GM12878 (cell line): ENCODE measurements around the gene ANAPC2. TPM values are rescaled to one million over a fixed set of nuclear protein-coding genes. Genes with fewer than 3 reads are reported as not detected.
A peak's percentile ranks its signal among the peaks of the same experiment; 100 is the strongest.

ENCODE experiments used
- CBX5 ChIP-seq: sonication (generic); IDR thresholded peaks from 2 replicates; pipeline ENCODE4 v1.6.1; 2016; ENCODE audit warnings: low read depth, moderate library complexity, mild to moderate bottlenecking, inconsistent platforms
- ETV6 ChIP-seq, 2 experiments: fragments of 450-650 bp in 1 of 2; IDR thresholded peaks in 1 of 2; conservative IDR thresholded peaks in 1 of 2; 2 replicates each; pipeline ENCODE4 v1.6.1; 2014; ENCODE audit warnings: antibody characterized with exemption in 1 of 2, borderline replicate concordance in 1 of 2, low read depth in 1 of 2, mild to moderate bottlenecking in 1 of 2, moderate library complexity in 1 of 2
- FOS ChIP-seq: IDR thresholded peaks from 3 replicates; pipeline ENCODE4 v1.6.1; 2011; ENCODE audit warnings: borderline replicate concordance; ENCODE audit not compliant: insufficient read length; ENCODE audit errors: extremely low read depth
- HDAC6 ChIP-seq: fragments of 200-600 bp; sonication (generic); IDR thresholded peaks from one replicate; pipeline ENCODE4 v1.8.0; 2017; ENCODE audit warnings: antibody characterized with exemption; ENCODE audit not compliant: unreplicated experiment
- HDGF ChIP-seq: fragments of 450-650 bp; IDR thresholded peaks from 2 replicates; pipeline ENCODE4 v1.6.1; 2016; ENCODE audit warnings: antibody characterized with exemption
- IKZF1 ChIP-seq: fragments of 450-650 bp; conservative IDR thresholded peaks from 2 replicates; pipeline ENCODE4 v1.6.1; 2017; ENCODE audit warnings: antibody characterized with exemption, mild to moderate bottlenecking
- IKZF2 ChIP-seq, 2 experiments: fragments of 450-650 bp; IDR thresholded peaks; 2 replicates each; pipeline ENCODE4 v1.6.1; 2017; ENCODE audit warnings: mild to moderate bottlenecking in 2 of 2, moderate library complexity in 2 of 2
- IRF4 ChIP-seq: IDR thresholded peaks from 2 replicates; pipeline ENCODE4 v1.6.1; 2011; ENCODE audit warnings: low read depth, low read length
- JUND ChIP-seq: IDR thresholded peaks from 2 replicates; pipeline ENCODE4 v1.6.1; 2012; ENCODE audit warnings: low read depth, mild to moderate bottlenecking, low read length, improper control_type of control experiment, moderate library complexity
- KAT2A ChIP-seq: conservative IDR thresholded peaks from 2 replicates; pipeline ENCODE4 v1.6.1; 2011; ENCODE audit warnings: low read depth, low read length; ENCODE audit not compliant: control insufficient read depth
- KDM1A ChIP-seq: fragments of 200-600 bp; sonication (generic); IDR thresholded peaks from 2 replicates; pipeline ENCODE4 v1.6.1; 2016; ENCODE audit warnings: borderline replicate concordance
- MTA2 ChIP-seq: fragments of 450-650 bp; IDR thresholded peaks from 2 replicates; pipeline ENCODE4 v1.6.1; 2016; ENCODE audit warnings: low read depth, mild to moderate bottlenecking, moderate library complexity
- POLR2A ChIP-seq: IDR thresholded peaks from 2 replicates; pipeline ENCODE4 v1.6.1; 2011; ENCODE audit warnings: low read depth, mild to moderate bottlenecking, low read length
- POLR2AphosphoS5 ChIP-seq: IDR thresholded peaks from 2 replicates; pipeline ENCODE4 v1.6.1; 2011; ENCODE audit warnings: mild to moderate bottlenecking, low read length, inconsistent platforms
- RCOR1 ChIP-seq: conservative IDR thresholded peaks from 2 replicates; pipeline ENCODE4 v1.6.1; 2012; ENCODE audit warnings: low read depth, low read length, improper control_type of control experiment
- TCF3 ChIP-seq: IDR thresholded peaks from 2 replicates; pipeline ENCODE4 v1.6.1; 2012; ENCODE audit warnings: low read depth, mild to moderate bottlenecking, low read length, borderline replicate concordance; ENCODE audit not compliant: insufficient read depth
- ZNF207 ChIP-seq: fragments of 450-650 bp; IDR thresholded peaks from 2 replicates; pipeline ENCODE4 v1.6.1; 2014; ENCODE audit warnings: antibody characterized with exemption, mild to moderate bottlenecking, borderline replicate concordance
- ZNF24 ChIP-seq: fragments of 450-650 bp; IDR thresholded peaks from 2 replicates; pipeline ENCODE4 v1.6.1; 2017; ENCODE audit warnings: antibody characterized with exemption, mild to moderate bottlenecking
- polyA plus RNA-seq, 11 experiments: library from polyadenylated mRNA; depleted of rRNA in 4 of 11; unstranded in 6 of 11; stranded (reverse) in 5 of 11; fragments of >200 nt; fragmentation: Nextera tagmentation in 4 of 11; fragmentation: Illumina TruSeq in 1 of 11; extraction: Ambion mirVana in 4 of 11; extraction: Trizol in 1 of 11; gene quantifications; 1 replicate in 1 of 11; 2 replicates in 10 of 11; pipeline versions ENCODE4 v1.2.1 to v1.2.3, GENCODE V29; 2011 to 2016; ENCODE audit warnings: inconsistent platforms in 2 of 11, missing spikeins in 2 of 11, low read depth in 1 of 11
- total RNA-seq, 4 experiments: library from RNA; depleted of rRNA in 3 of 4; stranded (reverse); fragments of >200 nt in 3 of 4; fragmentation: Illumina TruSeq in 1 of 4; extraction: Trizol in 1 of 4; gene quantifications; 2 replicates each; pipeline versions ENCODE4 v1.2.1 to v1.2.3, GENCODE V29; 2013 to 2021
- TF ChIP-seq, protein P1 (sequence below): IDR thresholded peaks from 2 replicates; pipeline ENCODE4 v1.6.1; 2012; ENCODE audit warnings: low read depth, low read length, improper control_type of control experiment
- TF ChIP-seq, protein P2 (sequence below): fragments of 450-650 bp; formaldehyde crosslinking; IDR thresholded peaks from 2 replicates; pipeline ENCODE4 v1.4.0; 2020; ENCODE audit warnings: mild to moderate bottlenecking, moderate library complexity
- TF ChIP-seq, protein P3 (sequence below): fragments of 450-650 bp; IDR thresholded peaks from 2 replicates; pipeline ENCODE4 v1.6.1; 2017; ENCODE audit warnings: low read depth, mild to moderate bottlenecking, moderate library complexity
- TF ChIP-seq, protein P4 (sequence below): IDR thresholded peaks from 2 replicates; pipeline ENCODE4 v1.6.1; 2012; ENCODE audit warnings: low read depth, low read length, improper control_type of control experiment

Gene ANAPC2
- total and polyA plus RNA-seq, 10 of the 15 experiments (the other 5 are each of a cell fraction or from before 2014, with no cell fraction given): 0.03 to 65.2 (median 20.5) TPM

DNA sequence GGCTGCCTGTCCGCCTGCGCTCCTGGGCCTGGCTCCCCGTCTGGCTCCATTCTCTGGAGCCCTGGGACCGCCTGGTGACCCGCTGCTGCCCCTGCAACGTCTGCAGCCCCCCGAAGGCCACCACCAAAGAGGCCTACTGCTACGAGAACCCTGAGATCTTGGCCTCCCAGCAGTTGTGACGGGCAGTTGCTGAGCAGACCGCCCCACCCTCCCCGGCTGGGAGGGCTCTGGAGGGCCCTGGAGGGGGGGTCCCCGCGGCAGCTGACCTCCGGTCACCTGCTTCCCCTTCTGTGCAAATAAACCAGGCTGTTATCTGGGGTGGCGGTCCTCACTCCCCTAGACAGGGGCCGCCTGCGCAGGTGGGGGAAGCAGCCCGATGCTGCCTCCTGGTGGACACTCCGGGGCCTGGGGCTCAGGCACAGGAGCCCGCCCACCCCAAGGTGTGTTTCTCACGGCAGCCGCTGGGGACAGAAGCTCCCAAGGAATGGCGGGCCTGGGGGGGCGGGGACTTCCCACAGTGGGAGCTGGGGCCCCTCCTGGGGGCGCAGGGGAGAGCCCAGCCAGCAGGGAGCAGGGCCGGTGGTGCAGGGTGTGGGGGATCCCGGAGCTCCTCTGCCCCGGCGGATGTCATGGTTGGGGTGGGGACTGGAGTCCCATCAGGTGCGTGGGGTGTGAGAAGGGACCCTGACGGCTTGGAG is 48.0 kb upstream of the ANAPC2 start (continued):
- TF ChIP-seq CBX5: no peak
- peak; percentile 55; the same call in 1 of the 2 replicates for TF ChIP-seq ZNF207
- TF ChIP-seq IKZF1: peak; percentile 91
- no peak for TF ChIP-seq HDAC6
- TF ChIP-seq FOS: no peak
- TF ChIP-seq HDGF: 0 out of 2 replicates have a peak, but pooled peaks have one; percentile 41
- peak; percentile 80; the same call in 1 of the 2 replicates for TF ChIP-seq TCF3
- no peak for TF ChIP-seq POLR2A
- 0 out of 2 replicates have a peak, but pooled peaks have one; percentile 33 for TF ChIP-seq ZNF24
- TF ChIP-seq, protein P1, sequence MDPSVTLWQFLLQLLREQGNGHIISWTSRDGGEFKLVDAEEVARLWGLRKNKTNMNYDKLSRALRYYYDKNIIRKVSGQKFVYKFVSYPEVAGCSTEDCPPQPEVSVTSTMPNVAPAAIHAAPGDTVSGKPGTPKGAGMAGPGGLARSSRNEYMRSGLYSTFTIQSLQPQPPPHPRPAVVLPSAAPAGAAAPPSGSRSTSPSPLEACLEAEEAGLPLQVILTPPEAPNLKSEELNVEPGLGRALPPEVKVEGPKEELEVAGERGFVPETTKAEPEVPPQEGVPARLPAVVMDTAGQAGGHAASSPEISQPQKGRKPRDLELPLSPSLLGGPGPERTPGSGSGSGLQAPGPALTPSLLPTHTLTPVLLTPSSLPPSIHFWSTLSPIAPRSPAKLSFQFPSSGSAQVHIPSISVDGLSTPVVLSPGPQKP: no peak
- TF ChIP-seq JUND: 0 out of 2 replicates have a peak, but pooled peaks have one; percentile 21
- no peak for TF ChIP-seq KDM1A
- no peak for TF ChIP-seq IRF4
- TF ChIP-seq MTA2: peak; percentile 68; the same call in 1 of the 2 replicates
- TF ChIP-seq, protein P2, sequence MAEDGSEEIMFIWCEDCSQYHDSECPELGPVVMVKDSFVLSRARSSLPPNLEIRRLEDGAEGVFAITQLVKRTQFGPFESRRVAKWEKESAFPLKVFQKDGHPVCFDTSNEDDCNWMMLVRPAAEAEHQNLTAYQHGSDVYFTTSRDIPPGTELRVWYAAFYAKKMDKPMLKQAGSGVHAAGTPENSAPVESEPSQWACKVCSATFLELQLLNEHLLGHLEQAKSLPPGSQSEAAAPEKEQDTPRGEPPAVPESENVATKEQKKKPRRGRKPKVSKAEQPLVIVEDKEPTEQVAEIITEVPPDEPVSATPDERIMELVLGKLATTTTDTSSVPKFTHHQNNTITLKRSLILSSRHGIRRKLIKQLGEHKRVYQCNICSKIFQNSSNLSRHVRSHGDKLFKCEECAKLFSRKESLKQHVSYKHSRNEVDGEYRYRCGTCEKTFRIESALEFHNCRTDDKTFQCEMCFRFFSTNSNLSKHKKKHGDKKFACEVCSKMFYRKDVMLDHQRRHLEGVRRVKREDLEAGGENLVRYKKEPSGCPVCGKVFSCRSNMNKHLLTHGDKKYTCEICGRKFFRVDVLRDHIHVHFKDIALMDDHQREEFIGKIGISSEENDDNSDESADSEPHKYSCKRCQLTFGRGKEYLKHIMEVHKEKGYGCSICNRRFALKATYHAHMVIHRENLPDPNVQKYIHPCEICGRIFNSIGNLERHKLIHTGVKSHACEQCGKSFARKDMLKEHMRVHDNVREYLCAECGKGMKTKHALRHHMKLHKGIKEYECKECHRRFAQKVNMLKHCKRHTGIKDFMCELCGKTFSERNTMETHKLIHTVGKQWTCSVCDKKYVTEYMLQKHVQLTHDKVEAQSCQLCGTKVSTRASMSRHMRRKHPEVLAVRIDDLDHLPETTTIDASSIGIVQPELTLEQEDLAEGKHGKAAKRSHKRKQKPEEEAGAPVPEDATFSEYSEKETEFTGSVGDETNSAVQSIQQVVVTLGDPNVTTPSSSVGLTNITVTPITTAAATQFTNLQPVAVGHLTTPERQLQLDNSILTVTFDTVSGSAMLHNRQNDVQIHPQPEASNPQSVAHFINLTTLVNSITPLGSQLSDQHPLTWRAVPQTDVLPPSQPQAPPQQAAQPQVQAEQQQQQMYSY: no peak
- no peak for TF ChIP-seq ETV6 (conservative IDR thresholded peaks at IDR 0.05 in 1 of 2, IDR thresholded peaks at IDR 0.05 in 1 of 2; ENCODE audit: borderline replicate concordance in 1 of 2, low read depth in 1 of 2)
- TF ChIP-seq, protein P3, sequence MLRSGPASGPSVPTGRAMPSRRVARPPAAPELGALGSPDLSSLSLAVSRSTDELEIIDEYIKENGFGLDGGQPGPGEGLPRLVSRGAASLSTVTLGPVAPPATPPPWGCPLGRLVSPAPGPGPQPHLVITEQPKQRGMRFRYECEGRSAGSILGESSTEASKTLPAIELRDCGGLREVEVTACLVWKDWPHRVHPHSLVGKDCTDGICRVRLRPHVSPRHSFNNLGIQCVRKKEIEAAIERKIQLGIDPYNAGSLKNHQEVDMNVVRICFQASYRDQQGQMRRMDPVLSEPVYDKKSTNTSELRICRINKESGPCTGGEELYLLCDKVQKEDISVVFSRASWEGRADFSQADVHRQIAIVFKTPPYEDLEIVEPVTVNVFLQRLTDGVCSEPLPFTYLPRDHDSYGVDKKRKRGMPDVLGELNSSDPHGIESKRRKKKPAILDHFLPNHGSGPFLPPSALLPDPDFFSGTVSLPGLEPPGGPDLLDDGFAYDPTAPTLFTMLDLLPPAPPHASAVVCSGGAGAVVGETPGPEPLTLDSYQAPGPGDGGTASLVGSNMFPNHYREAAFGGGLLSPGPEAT: peak; percentile 82
- TF ChIP-seq, protein P4, sequence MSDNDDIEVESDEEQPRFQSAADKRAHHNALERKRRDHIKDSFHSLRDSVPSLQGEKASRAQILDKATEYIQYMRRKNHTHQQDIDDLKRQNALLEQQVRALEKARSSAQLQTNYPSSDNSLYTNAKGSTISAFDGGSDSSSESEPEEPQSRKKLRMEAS: no peak
- TF ChIP-seq KAT2A: no peak
- TF ChIP-seq POLR2AphosphoS5: no peak
- no peak for TF ChIP-seq RCOR1
- TF ChIP-seq IKZF2 (IDR thresholded peaks at IDR 0.05): peak; percentile 85 to 89; a peak in 3 of 4 replicates
